Mammary epithelial cell (primary cell): Measurements from ENCODE around the gene FCN3.

ENCODE experiments used
- EZH2 ChIP-seq: IDR thresholded peaks from 2 replicates; pipeline ENCODE4 v1.6.1; 2012; ENCODE audit warnings: low read length, inconsistent platforms, borderline replicate concordance
- TF ChIP-seq, protein P1 (sequence below), 2 donors: IDR thresholded peaks in 1 of 2; conservative IDR thresholded peaks in 1 of 2; 2 replicates each; pipeline ENCODE4 v1.5.1; 2011 to 2012; ENCODE audit warnings: inconsistent platforms in 2 of 2, low read length in 2 of 2, mild to moderate bottlenecking in 2 of 2, control low read depth in 1 of 2, low read depth in 1 of 2; ENCODE audit not compliant: insufficient read depth in 1 of 2; ENCODE audit errors: extremely low read depth in 1 of 2

DNA sequence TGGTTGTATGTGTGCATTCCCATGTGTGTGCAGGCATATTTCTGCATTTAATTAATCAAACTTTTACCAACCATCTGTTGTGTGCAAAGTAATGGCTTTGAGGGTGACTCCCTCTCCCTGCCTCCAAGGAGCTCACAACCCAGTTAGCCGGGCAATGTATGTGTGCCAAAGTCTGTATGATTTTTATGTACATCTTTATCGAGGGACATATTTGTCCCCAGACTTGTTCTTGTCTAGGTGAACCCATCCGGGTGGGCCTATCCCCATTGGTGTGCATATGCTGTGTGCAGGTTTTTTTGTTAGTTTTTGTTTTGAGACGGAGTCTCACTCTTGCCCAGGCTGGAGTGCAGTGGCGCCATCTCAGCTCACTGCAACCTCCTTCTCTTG is 31.0 kb downstream of the FCN3 start:
- TF ChIP-seq, protein P1, sequence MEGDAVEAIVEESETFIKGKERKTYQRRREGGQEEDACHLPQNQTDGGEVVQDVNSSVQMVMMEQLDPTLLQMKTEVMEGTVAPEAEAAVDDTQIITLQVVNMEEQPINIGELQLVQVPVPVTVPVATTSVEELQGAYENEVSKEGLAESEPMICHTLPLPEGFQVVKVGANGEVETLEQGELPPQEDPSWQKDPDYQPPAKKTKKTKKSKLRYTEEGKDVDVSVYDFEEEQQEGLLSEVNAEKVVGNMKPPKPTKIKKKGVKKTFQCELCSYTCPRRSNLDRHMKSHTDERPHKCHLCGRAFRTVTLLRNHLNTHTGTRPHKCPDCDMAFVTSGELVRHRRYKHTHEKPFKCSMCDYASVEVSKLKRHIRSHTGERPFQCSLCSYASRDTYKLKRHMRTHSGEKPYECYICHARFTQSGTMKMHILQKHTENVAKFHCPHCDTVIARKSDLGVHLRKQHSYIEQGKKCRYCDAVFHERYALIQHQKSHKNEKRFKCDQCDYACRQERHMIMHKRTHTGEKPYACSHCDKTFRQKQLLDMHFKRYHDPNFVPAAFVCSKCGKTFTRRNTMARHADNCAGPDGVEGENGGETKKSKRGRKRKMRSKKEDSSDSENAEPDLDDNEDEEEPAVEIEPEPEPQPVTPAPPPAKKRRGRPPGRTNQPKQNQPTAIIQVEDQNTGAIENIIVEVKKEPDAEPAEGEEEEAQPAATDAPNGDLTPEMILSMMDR (conservative IDR thresholded peaks at IDR 0.05 in 1 of 2, IDR thresholded peaks at IDR 0.05 in 1 of 2; ENCODE audit: extremely low read depth in 1 of 2, insufficient read depth in 1 of 2, low read depth in 1 of 2, low read length in 2 of 2): no peak
- TF ChIP-seq EZH2: no peak
